Posterior vena cava (tissue), 2 donors: ENCODE data around the gene GCGR. TPM values are rescaled to one million over a fixed set of nuclear protein-coding genes. Genes with fewer than 3 reads are reported as not detected.

Experiments used
- DNase-seq: peaks from one replicate; pipeline ENCODE4 v3.0.0-alpha.2; 2020; ENCODE audit warnings: low spot score
- intact Hi-C, 2 donors: fragments of 100-400 bp; cut with DNase I; formaldehyde crosslinking; loops; one replicate each; pipeline versions ENCODE4 v1.14.1 to v1.14.2; 2022 to 2023
- total RNA-seq, 2 donors: library from RNA; stranded (reverse); fragmentation: NEBNext Ultra II Directional; extraction: Animal tissue kit (Norgen Biotek cat#: 25700); gene quantifications; one replicate each; pipeline ENCODE4 v1.2.1, GENCODE V29; 2021
- donor health status: DM: yes; HTN: yes; CAD: no.
- donor health status: DM: yes; HTN: yes; CAD: no.

GCGR gene
- total RNA-seq, 2 donors from 2014 or later: not detected

DNA sequence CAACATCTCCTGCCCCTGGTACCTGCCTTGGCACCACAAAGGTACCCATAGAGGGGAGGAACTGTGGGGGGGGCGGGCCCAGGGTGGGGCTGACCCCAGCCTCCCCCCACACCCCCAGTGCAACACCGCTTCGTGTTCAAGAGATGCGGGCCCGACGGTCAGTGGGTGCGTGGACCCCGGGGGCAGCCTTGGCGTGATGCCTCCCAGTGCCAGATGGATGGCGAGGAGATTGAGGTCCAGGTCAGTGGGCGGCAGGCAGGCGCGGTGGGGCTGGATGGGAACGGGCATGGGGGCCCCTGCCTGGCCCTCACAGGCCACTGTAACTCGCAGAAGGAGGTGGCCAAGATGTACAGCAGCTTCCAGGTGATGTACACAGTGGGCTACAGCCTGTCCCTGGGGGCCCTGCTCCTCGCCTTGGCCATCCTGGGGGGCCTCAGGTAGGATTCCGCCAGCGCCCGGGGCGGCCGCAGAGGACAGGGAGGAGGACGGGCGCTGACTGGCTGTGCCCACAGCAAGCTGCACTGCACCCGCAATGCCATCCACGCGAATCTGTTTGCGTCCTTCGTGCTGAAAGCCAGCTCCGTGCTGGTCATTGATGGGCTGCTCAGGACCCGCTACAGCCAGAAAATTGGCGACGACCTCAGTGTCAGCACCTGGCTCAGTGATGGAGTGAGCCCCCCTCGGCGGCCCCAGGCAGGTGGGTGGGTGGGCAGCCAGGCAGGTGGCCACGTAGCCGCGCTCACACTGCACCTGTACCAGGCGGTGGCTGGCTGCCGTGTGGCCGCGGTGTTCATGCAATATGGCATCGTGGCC is 7.1 kb downstream of the GCGR start:
- intact Hi-C loops: no loop called here
- DNase-seq: no peak

DNA sequence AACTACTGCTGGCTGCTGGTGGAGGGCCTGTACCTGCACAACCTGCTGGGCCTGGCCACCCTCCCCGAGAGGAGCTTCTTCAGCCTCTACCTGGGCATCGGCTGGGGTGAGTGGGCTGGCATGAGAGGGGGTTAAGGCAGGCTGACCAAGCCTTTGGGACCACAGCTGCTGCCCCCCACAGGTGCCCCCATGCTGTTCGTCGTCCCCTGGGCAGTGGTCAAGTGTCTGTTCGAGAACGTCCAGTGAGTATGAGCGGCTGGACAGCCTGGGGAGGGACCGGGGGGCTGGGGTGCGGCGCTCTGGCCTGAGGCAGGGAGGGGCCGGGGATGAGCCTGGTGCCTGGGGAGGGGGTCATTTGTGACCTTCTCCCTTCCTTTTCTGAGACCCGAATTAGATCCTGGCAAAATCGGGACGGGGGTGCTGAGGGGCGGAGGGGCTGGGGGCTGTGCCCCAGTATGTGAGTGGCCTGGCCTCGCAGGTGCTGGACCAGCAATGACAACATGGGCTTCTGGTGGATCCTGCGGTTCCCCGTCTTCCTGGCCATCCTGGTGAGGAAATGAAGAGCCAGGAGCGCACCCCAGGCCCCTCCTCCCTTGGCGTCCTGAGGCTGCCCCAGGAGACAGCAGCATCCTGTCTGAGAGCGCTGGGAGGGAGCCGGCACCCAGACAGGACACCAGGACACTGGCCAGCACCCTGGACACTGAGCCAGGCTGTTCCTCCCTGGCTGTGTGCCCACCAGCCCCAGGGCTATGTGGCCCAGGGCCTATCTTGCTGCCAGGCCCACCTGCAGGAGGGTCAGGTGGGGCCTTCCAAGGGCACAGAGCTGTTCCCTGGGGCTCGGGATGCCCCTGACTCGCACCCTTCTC is 8.0 kb downstream of the GCGR start:
- intact Hi-C loops: no loop called here
- DNase-seq: no peak

DNA sequence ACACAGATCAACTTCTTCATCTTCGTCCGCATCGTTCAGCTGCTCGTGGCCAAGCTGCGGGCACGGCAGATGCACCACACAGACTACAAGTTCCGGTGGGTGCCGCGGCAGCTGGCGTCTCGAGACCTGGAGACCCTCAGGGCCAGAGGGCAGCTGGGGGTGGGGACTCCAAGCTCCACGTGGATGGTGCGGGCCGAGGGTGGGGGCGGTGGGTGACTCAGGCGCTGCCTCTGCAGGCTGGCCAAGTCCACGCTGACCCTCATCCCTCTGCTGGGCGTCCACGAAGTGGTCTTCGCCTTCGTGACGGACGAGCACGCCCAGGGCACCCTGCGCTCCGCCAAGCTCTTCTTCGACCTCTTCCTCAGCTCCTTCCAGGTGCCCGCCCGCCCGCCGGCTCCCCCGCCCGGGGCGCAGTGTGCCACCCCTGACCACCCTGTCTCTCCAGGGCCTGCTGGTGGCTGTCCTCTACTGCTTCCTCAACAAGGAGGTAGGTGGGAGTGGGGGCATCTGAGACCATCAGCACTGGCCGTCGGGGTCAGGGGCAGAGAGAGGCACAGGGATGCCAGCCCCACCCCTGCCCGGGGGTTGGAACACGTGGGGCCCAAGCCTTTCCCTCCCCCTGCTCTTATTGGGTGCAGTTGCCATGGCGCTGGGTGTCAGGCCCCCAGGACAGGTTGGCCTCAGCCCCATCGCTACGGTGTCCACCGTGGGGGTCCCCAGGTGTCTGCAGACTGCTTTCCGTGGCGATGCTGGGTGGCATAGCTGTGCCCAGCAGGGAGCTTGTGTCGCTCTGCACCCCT is 8.8 kb downstream of the GCGR start:
- intact Hi-C loops: no loop called here
- DNase-seq: no peak

DNA sequence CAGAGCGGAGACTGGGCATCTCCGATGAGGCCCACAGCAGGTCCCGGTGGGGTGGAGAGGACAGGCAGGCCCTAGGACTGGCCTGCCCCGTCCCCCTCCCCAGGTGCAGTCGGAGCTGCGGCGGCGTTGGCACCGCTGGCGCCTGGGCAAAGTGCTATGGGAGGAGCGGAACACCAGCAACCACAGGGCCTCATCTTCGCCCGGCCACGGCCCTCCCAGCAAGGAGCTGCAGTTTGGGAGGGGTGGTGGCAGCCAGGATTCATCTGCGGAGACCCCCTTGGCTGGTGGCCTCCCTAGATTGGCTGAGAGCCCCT is 9.4 kb downstream of the GCGR start:
- DNase-seq: no peak
- intact Hi-C loops: no loop called here

DNA sequence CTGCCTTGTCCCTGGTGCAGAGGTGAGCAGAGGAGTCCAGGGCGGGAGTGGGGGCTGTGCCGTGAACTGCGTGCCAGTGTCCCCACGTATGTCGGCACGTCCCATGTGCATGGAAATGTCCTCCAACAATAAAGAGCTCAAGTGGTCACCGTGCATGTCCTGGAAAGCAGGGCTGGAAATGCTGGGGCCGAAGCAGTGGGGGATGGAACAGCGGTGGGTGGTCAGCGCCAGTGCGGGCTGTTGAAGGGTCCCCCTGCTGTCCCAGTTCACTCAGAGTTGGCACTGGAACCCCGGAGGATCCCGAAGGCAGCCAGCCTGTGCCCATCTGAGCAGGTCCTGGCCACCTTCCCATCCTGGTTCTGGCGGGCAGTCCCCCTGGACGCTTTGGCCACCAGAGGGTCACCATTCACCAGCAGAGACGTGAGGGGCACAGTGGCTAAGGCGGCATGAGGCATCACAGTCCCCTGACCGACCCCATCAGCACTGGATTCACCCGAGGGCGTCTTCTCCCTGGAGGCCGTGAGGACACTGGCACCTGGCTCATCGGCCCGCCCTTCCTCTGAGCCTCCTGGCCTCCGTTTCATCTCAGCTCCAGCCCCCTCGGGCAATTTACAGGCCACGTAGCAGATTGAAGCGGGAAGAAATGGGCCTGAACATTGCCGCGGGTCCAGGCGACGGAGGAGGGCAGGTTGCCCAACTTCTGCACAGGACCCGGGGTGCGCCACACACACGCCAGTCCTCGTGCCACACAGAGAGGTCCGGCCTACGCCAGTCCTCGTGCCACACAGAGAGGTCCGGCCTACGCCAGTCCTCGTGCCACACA is 10.1 kb downstream of the GCGR start:
- intact Hi-C loops: no loop called here
- DNase-seq: no peak

DNA sequence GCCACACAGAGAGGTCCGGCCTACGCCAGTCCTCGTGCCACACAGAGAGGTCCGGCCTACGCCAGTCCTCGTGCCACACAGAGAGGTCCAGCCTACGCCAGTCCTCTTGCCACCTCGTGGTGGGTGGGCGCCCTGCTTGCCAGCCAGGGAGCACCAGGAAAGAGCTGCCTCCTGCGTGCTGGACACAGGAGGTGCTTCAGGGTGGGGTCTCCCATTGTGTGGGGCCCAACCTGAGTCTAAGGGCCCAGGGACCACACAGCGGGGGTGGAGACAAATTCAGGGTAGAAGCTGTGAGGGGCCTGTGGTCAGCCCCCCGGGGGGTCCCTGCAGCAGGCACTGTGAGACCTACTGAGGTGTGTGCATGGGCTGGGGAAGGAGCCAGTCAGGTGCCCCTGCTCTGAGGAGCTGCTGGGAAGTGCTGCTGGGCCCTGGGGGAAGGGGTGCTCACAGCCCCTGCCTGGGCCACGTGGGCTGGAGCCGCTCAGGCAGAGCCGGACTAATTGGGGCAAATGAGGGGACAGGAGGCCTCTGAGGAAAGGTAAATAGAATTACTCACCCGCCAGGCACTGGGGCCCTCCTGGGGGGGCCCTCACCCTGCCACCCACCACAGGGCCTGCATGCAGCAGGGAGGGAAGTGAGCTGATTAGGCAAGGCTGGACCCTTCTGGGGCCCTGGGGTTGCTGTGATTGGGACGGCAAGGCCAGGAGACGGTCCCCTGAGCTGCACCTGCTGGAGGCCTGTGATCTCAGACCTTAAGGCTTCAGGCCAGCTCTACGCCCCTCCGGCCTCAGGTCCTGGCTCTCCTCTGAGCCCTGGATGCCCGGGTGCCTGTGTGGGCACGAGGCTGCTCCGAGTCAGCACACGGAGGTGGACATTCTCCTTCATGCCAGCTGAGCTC is 11.0 kb downstream of the GCGR start:
- intact Hi-C loops: no loop called here
- DNase-seq: no peak

DNA sequence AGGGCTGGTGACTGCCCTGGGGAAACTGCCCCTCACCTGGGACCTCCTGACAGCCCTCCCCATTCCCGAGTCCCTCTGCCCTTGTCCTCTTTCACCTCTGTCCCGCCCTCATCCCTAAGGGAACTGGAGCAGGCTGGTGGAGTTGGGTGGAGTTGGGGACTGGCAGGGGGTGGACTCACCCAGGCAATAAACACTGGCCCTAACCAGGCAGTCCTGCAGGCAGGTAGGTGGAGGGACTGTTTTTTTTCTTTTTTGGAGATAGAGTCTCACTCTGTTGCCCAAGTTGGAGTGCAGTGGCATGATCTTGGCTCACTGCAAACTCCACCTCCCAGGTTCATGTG is 11.7 kb downstream of the GCGR start:
- intact Hi-C loops: no loop called here
- DNase-seq: no peak

DNA sequence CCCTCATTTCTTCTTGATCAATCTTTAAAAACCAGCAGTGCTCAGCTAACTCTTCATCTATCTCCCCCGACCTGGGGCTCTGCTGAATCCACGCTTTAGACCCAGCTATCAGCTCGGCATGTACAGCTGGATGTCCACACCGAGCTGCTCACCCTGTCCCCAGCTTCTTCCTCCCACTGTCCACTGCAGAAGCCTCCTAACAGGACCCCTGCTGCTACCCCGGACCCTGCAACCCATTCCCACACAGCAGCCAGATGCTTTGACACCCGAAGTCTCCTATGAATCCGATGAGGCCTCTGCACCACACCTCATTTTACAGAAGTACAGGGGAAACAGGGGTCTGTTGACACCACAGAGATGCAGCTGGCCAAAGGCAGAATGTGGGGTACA is 13.8 kb downstream of the GCGR start:
- intact Hi-C loops: no loop called here
- DNase-seq: no peak

DNA sequence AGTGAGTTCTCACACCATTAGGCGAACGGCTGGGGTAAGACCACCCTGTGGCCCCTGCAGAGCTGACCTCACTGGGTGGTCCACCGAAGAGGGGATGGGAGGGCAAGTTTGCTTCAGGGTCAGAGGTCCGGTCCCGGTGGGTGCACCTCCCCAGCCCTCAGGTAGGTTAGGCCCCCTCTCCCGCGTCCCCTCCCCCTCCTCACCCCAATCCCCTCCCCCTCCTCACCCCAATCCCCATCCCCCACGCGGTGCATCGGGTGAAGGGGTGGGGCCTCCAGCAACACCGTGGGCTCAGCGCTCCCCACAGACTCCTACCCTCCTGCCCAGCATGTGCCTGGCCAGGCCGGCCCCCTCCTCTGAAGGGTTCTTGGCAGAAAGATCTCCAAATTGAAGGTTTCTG is 15.8 kb downstream of the GCGR start:
- DNase-seq: no peak
- intact Hi-C loops: no loop called here

DNA sequence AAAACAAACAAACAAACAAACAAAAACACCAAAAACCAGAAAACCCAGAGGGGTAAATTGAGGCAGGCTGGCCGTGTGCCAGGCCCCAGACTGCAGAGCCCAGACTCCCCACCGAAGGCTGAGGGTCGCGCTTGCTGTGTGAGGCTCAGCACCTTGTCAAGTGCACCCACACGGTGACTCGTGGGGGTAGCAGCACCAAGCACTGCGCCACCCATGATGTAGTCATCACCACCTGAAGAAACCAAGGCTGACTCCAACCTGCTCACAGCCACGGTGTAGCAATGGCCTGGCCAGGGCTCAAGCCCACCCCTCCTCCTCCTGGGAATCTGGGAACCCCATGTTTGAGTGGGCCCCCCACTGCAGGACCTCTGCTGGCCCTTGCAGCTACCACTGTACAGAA is 17.2 kb downstream of the GCGR start:
- intact Hi-C loops: no loop called here
- no peak for DNase-seq

DNA sequence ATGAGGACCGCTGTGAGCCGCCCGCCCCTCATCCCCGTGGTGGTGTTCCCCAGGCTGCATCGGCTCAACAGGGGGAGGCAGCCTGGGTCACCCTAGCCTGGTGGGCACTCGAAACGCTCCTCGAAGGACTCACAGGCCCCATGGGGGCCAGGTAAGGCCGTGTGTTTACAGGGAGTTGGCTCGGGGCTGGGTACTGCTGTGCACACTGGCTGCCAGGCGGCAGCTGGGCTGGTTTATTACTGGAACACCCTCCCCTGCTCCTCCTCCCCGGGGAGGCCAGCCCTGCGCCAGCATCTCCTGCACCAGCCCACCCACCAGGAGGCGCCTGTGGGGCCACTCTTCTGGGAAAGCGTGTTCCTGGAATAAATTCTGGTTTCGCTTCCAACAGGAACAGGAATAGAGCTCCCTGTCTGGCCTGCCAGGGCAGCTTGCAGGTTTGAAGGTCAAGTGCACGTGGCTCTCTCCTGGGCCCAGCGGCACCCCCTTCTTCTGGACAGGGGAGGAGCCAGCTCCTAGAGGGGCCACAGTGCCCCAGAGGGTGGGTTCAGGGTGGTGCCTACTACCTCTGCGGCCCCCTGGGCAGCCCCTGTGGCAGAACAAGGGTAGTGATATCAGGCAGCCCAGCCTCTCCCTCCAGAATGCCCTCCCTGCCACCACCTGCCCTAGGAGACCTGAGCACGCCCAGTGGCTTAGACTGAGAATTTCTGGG is 17.8 kb downstream of the GCGR start:
- peak; percentile 89 for DNase-seq
- intact Hi-C loops: no loop called here

DNA sequence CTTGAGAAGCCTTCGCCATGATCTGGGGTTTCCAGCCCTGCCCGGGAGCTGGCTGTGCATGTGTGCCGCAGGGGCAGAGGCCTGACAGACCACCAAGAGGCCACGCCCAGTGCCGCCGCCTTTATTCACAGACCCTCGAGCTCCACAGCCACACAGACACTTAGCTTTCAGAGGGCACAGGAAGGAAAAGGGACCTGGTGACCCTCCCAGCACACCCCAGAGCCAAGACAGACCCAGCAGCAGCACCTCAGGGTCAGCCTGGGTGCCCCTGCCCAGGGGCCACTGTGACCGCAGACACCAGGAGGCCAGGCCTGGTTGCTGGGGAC is 18.3 kb downstream of the GCGR start:
- intact Hi-C loops: no loop called here
- DNase-seq: no peak

DNA sequence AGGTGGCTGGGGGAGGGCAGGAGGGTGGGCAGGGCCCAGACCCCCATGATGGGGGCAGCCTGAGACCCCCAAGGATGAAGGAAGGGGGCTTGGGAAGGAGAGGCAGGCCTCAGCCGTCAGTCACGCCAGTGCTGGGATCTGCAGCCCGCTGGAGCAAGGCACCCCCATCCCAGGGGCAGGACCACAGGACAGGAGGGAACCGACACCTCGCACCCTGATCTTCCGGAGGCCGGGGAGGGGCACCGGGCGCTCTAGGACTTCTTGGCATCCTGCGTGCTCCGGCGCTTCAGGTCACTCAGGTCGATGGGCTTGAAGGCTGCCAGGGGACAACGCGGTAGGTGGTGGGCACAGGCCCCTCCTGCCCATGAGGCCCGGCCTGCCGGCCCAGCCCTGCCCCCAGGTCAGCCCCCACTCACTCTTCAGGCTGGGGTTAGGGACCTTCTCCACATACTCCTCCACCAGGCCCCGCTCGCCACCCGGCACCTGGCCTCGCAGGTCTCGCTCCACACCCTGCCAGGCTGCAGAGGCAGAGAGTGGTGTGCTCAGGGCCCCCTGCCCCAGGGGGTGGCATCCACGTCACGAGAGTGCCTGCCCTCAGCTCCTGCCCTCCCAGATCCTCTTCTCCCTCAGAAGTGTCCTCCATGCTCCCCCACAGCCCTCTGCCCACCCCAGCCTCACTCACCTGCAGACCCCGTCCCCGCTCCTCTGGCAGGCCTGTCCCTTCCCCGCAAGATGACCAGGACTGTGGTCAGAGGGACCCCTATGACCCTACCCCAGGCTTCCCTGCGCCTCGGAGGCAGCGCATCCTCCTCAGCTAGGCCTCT is 19.3 kb downstream of the GCGR start:
- no peak for DNase-seq
- intact Hi-C loops: no loop called here

DNA sequence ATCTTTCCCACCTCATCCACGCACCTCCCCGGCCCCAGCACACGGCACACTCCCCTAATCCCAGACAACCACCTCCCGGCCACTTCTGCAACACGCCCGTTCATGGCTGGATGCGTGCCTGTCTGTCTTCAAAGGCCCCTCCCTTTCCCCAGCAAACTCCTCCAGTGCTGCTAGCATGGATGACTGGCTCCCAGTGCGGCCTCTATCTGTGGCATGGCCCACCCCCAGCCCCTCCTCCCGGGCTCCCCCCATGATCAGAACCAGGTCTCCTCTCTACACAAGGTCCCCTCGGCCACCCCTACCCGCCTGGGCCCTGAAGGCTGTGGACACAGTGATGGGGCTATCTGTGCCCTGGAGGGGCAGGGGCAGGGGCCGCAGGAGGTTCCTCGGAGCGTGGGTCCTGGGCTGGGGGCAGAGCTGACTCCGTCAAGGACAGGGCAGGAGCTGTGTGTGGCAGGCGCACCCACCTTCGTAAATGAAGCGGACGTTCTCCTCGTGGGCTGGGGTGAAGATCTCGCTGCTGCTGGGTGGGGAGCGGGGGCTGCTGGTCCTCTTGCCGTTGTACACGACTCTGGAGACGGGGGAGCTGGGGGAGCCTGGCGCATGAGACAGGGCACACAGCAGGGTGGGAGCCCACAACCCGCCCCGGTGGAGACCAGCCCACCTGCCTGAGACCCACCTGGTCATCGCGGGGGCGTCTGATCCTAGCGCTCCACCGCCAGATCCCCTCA is 20.0 kb downstream of the GCGR start:
- intact Hi-C loops: no loop called here

DNA sequence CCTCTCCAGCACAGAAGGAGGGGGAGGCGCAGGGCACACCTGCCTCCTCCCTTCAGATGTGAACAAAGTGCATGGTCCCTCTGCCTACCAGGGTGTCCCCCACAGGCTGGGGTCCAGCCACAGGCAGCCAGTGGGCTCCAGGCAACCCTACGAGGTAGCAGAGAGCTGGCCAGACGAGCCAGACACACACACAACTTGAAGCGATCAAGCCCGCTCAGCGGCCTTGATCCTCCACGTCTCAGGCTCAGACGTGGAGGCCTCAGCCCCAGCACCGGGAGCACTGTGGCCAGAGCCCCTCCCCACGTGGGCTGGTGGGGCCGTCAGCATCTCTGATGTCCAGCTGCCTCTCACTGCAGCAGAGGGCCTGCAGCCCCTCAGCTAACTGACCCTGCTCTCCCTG is 20.6 kb downstream of the GCGR start:
- intact Hi-C loops: no loop called here
- DNase-seq: no peak

More for the DNA sequence above, 20.0 kb downstream of the GCGR start:
- DNase-seq: no peak

DNA sequence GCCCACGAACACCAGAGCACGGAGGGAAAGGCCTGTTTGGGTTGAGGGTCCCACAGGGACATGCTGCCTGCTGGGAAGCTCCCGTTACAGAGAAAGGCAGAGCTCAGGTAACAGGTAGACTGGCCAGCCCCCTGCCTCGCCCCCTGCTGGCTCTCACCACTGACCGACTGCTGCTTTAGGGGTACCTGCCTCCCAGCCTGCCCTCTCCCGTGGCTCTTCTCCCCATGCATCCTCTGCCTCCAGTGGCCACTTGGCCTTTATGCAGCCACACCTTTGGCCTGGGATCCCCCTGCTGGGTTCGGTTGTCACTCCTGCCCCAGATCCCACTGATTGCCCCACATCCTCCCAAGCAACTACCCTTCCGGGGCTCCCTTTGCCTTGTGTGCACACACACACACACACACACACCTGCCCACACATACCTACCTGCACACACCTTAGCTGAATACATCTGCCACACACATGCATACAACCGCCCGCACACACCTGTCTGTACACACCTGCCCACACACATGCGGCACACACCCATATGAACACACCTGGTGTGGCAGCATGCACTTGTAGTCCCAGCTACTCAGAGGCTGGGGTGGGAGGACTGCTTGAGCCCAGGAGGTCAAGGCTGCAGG is 22.0 kb downstream of the GCGR start:
- no peak for DNase-seq
- intact Hi-C loops: no loop called here
